Upper lobe of left lung (tissue), 4 donors: ENCODE results near the gene GRAMD4.

ENCODE experiments used
- POLR2A ChIP-seq, 4 donors: fragments of 450-650 bp; IDR thresholded peaks; one replicate each; pipeline ENCODE4 v1.5.1; 2016 to 2017; ENCODE audit warnings: antibody characterized with exemption in 4 of 4, mild to moderate bottlenecking in 2 of 4
- POLR2AphosphoS5 ChIP-seq, 2 donors: sonication (generic); formaldehyde crosslinking; IDR thresholded peaks; one replicate each; pipeline ENCODE4 v1.5.1; 2017; ENCODE audit warnings: antibody characterized with exemption in 2 of 2
- TF ChIP-seq, protein P1 (sequence below), 6 experiments: fragments of 450-650 bp in 4 of 6; fragments of 200-600 bp in 2 of 6; sonication (generic) in 2 of 6; IDR thresholded peaks; one replicate each; pipeline ENCODE4 v1.5.1; 2016 to 2019; ENCODE audit warnings: antibody characterized with exemption in 6 of 6

- TF ChIP-seq, protein P1, sequence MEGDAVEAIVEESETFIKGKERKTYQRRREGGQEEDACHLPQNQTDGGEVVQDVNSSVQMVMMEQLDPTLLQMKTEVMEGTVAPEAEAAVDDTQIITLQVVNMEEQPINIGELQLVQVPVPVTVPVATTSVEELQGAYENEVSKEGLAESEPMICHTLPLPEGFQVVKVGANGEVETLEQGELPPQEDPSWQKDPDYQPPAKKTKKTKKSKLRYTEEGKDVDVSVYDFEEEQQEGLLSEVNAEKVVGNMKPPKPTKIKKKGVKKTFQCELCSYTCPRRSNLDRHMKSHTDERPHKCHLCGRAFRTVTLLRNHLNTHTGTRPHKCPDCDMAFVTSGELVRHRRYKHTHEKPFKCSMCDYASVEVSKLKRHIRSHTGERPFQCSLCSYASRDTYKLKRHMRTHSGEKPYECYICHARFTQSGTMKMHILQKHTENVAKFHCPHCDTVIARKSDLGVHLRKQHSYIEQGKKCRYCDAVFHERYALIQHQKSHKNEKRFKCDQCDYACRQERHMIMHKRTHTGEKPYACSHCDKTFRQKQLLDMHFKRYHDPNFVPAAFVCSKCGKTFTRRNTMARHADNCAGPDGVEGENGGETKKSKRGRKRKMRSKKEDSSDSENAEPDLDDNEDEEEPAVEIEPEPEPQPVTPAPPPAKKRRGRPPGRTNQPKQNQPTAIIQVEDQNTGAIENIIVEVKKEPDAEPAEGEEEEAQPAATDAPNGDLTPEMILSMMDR (IDR thresholded peaks at IDR 0.05): no peak
- no peak for TF ChIP-seq POLR2AphosphoS5 (IDR thresholded peaks at IDR 0.05)
- TF ChIP-seq POLR2A (IDR thresholded peaks at IDR 0.05): no peak
Measured at GRCh38 chr22:46617986-46618647, 2.1 kb upstream of the GRAMD4 start.
